GM19025 (cell line): ENCODE results near the gene PUM1.

Experiments
- ATAC-seq: cut with Tn5 transposase; IDR thresholded peaks from one replicate; pipeline ENCODE4 v1.9.1; 2021; ENCODE audit warnings: mild to moderate bottlenecking, low read depth, moderate library complexity; ENCODE audit not compliant: unreplicated experiment

The PUM1 gene

DNA sequence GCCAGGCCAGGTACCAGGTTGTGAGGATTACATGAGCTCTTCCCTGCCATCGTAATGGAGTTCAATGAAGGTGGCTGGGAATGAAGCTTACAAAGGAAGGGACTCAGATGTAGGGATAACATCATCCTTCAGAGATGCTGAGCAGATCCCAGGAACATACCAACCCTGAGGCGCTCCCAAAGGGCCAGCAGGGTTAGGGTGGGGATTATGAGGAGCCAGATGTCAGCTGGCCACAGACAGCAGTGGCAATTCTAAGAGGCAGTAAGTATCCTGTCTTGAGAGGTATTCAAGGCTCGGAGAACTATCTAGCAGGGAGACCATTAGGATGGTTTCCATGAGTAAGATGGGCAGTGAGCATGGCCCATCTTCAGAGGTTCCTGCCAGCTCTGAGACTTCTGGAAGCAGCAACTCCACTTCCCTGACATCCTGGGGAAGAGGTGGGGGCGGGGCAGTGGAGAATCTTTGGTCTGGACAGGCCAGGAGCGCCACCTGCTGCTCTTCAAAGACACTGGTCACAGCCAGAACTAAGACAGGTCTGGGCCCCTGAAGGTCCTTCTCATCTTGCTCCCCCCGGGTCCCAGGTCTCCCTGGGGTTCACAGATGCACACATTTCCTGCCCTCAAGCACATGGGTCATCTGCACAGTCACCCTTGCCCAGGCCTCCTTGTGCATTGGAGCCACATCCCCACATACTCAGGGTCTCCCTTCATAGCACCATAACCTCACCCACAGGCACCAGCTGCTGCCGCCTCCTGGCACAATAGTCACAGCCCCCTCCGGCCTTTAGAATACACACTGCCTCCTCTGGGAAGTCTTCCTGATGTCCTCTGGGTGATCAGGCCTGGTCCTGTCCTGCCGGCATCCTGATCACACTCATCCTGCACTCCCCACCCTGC lies 154.2 kb downstream of the PUM1 start:
- ATAC-seq = no peak

DNA sequence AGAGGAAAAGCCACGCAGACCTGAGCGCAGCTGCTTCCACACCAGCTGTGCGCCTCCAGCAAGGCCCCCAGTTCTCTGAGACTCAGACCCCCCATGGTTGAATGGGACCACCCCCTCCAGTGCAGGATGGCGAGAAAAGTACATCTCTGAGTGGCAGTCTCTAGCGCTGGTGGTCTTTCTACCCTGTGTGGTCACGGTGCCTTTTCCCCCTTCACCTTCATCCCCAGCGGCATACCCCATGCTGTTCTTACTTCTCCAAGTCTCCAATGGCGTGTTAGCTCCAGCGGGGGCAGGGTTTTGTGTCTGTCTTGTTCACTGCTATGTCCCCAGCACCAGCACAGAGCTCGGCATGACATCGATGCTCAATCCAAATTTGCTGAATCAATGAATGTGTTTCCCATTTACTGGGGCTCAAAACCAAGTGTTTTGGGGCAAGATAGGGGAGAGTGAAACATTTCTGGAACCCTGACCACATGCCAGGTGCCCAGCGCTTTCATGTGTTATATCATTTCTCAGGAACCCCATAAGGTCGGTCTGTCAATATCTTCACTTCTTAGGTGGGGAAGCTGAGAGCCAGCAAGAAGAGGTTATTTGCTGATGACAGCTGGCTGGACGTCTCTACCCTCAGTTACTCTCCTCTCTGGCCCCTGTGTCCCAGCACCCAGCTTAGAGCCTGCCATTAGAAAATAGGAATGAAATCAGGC lies 156.0 kb downstream of the PUM1 start:
- ATAC-seq = no peak

DNA sequence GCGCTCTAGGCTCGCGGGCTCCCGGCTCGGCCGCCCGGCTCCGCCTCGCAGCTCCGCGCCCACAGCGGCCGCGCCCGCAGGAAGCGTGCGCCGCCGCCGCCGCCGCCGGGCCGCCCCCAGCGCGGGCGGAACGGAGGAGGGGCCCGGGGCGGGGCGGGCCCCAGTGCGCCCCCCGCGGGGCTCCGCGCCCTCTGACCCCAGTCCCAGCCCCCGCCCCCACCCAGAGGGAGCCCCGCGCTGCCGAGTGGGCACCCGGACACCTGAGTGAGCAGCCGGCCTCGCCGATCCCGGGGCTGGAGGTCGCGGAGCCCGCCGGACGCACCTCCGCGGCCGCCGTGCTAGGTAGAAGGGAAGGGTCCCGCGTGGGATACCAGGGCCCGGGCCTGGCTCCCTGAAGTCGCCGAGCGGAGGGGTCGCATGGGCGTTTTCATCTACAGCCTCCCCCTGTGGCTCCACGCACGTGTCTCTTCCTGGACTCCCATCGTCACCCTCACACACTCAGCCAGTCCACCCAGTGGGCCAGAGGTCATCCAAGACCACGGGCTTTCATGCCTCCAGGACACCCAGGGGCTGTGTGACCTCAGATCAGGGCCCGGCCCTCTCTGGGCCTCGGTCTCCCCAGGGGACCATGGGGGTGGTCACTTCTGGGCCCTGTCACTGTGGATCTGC lies 156.7 kb downstream of the PUM1 start, which contains the start of gene SDC3:
Gene SDC3 (minus strand): TSS at position 63 of the 669 bp plus-strand sequence. CDS start 172 bp downstream, outside the sequence.
- ATAC-seq = no peak

DNA sequence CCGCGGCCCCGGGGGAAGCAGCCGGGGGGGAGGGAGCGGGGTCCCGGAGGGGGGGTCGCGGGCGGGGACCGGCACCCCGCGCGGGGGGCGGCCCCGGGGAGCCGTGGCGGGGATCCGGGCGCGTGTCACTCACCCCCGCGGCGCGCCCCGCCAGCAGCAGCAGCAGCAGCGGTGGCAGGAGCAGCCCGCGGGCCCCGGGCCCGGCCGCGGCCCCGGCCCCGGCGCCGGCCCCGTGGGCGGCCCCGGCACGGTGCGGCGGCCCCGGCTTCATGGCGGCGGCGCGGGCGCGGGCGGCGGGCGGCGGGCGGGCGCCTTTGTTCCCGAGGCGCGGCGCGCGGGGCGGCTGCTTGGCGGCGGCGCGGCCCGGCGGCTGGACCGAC lies 157.2 kb downstream of the PUM1 start:
- no peak for ATAC-seq

DNA sequence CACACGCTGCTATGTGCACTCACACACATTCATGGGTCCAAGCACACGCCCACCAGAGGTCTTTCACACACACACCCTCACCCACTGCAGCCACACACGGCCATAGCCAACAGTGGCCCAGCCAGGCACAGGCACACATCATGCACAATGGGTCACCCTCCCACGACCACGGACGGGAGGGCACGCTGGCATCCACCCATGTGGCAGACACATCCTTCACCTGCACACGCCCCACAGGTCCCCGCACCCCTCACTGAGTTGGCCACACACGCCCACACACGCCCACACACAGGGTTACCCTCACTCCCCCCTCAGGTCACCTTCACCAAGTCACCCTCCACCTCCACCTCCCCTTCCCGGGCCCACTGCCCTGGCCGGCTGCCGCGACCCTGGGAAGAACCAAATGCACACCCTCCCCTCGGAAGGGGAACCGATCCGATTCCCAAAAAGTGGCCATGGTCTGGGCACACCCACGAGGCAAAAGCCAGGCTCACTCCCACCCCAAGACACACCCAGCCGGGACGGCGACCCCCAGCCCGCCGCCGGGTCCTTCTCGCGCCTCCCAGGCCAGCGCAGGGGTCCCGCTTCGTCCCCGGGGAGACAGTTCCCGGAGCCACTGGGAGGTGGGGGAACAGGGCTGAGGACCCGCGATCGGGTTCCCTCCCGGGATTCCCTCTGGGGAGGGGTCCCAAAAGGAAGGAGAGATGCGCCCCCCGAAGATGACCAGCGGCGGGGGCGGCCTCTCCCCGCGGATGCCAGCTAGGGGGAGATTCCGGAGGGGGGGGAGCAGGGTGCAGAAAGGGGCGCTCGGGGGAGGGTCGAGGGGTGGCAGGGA lies 157.8 kb downstream of the PUM1 start:
- no peak for ATAC-seq

DNA sequence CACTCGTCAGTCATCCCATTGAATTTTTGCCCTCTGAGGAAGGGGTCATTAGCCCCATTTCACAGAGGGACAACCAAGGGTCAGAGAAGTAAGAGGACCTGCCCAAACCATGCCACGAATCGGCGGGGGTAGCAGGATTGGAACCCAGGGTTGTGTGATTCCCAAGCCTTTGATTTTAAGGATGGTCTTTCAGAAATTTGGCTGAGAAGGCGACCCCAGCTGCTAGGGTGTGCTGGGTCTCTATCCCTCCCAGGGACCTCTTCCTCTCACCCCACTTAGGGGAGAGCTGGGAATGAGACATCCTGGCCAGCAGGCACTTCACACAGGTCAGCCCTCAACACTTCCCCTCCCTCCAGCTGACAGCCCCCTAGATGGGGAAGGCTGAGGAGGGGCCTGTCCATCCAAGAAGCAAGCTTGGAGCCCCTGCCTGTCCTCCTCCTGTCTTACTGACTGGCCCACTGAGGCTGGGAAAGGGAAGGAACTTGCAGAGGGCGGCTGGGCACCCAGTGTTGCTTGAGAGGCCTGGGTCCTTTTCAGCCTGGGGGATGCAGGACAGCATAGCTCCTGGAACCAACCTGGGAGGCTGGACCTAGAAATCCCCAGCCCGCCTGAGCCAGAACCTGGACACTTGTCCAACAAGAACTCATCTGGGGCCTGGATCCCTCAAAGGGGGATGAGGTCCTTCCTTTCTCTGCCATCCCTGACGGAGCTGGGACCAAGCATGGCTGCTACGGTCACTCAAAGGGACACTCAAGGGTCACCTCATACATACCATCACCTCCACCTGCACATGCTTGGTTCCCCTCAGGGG lies 158.7 kb downstream of the PUM1 start:
- ATAC-seq = no peak

DNA sequence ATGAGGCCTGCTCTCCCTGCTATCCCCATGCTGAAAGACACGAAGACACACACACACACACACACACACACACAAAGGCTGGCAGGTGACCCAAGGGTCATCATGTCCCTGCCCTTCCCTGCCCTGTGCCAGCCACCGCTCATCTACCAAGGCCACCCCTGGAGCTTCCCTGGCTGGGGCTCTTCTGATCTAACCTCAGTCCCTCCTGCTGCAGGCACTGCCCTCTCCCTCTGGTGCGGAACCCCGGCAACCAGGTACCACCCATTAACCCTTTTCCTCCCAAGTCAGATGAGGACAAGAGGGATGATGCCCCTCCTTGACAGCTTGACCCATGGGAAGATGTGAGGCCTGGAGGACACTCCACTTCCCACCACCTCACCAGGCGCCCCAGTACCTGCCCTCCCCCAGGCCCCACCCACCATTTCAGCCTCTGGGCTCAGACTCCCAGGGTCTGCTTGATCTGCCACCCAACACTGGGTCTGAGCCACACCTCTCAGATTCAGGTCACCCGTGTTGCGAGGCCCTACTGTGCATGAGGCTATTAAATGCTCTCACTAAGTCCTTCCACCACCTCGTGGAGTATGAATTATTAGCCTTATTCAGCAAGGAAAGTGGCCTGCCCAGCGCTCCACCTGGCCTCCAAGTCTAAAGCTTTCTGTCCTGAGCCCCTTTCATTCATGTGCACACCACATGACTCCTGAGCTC lies 159.4 kb downstream of the PUM1 start:
- ATAC-seq = no peak

DNA sequence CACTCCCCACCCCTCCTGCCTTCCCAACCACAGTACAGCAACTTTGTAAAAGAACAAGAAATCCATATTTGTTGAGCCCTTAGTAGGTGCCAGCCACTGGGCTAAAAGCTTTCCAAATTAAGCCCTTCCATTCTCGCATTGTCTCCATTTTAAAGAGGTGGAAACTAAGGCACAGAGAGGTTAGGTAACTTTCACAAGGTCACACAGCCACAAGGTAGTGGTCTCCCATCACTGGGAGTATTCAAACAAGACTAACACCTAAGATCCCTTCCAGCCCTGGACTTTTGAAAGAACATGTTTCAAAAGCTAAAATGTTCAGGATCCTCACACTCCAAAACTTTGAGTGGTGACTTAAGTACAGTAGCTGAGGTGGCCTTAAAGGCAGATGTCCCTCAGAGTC lies 160.1 kb downstream of the PUM1 start:
- no peak for ATAC-seq

DNA sequence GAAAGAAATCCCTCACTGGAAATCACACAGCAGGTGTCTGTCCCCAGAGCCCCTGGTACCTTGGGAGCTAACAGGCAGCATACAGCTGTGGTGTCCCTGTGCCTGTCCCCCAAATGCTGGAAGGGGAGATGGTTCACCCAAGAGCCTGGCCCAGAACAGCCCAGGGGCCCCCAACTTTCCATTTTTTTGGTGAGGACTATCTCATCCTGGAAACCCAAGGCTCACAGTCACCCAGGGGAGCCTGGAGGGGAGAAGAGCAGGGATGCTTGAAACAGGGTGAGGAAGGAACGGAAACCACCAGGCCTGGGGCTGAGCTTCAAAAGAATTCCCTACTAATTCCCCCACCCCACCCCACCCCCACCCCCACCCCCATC lies 160.6 kb downstream of the PUM1 start:
- no peak for ATAC-seq

DNA sequence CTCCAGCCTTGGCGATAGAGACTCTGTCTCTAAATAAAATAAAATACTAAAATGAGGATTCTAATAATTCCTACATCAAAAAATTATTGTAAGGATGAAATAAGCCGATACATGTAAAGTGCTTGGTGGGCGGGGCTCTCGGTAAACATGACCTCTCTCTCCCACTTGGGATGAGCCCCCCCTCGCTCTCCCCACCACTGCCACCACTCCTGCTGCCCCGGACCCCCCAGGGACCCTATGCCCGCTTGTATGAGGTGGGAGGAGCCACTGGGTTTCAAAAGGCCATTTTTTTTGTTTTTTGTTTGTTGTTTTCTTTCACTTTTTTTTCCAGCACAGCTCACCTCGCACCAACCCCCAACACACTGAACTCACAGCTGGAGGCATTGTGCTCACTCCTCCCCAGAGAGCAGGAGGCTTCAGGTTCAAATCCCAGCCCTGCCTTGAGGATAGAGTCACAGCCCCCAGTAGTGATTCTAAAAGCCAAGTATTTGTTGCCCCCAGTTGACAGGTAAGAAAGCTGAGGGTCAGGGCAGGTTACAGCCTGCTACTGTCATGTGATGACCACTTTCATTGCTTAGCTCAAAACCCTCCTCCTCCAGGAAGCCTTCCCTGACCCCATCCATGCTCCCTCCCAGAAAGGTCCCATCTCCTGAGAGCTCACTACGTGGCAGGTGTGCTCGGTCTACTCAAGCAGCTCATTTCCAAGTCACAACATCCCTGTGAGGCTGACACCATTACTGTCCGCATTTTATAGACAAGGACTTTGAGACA lies 161.1 kb downstream of the PUM1 start:
- no peak for ATAC-seq

DNA sequence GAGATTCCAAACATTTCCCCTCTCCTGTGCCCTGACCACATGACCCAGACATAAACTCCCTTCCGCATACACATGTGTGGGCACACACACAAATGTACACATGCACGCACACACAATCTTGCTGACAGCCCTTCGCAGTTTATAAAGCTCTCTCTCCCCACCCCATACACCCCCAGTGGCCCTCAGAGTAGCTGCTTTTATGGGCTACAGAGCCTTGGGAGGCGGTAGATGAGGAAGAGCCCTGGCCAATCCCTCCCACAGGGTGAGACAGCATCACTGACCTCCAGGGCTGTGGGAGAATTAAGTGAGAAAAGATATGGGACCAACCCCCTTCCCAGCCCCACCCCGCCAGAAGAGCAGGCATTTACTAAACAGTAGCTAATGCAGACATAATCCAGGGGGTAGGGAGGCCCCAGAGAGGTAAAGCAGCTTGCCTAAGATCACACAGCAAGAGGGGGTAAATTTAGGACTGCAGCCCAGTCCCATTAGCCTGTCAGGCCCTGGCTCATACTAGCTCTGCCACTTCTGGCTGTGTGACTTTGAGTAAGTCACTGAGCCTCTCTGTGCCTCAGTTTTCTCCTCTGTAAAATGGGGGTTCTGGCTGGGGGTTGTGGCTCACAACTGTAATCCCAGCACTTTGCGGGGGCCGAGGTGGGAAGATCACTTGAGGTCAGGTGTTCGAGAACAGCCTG lies 162.0 kb downstream of the PUM1 start:
- ATAC-seq = no peak

DNA sequence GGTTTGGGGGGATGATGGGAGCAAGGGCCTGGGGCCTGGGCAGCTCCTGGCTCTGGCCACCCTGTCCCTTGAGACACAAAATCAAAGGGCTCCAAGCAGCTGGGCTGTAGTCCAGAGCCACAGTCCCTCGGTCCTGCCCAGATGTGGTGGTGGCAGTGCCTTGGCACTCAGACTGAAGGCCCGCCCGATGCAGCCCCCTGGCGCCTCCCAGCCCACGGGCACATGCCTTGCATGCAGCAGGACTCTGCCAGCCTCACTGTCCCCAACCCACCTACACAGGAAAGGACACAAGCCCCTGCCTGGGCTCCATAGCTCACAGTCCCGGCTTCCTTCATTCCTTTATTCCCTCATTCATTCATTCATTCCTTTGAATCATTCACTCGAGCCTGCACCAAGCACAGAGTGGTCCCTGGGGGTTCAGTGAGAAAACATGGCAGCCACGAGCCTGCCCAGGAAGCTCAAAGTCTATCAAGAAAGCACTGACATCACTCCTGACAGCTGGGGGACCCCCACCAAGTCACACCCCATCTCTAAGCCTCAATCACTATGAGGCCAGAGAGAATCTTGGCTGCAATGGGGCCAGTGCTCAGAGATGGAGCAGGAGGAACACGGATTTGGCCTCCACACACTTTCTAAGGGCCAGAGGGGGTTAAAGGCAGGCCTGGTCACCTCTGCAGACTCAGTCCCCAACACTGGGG lies 162.8 kb downstream of the PUM1 start:
- ATAC-seq = no peak

DNA sequence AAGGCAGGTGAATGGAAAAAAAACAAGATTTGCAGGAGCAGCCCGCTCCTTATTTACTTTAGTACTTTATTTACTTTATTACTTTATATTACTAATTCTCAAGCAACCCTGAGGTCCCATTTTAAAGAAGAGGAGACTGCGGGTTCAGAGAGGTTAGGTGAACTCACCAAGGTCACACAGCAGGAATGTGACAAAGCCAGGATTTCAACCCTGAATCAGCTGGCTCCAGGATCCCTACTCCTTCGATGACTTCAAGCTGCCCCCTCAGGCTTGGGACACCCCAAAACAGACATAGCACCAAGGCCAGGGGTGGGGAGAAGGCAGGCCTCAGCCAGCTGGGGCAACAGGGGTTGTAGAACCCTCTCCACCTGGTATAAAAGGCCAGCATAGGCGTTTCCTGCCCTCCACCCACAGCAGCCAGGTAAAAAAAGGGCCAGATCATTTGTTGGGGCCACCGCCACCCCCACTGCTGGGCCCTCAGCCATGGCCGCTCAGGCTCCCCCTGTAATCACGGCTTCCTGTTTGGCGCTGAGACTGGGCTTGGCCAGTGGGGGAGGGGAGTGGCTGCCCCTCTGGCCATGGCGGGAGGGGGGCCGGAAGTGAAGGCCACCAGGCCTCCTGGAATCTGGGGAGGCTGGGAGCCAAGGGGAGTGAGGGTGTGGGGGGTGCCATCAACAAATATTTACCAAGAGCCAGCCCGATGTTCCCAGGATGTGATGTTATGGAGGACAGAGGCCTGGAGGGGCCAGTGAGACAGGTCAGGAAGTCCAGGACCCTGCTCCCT lies 163.5 kb downstream of the PUM1 start:
- no peak for ATAC-seq

DNA sequence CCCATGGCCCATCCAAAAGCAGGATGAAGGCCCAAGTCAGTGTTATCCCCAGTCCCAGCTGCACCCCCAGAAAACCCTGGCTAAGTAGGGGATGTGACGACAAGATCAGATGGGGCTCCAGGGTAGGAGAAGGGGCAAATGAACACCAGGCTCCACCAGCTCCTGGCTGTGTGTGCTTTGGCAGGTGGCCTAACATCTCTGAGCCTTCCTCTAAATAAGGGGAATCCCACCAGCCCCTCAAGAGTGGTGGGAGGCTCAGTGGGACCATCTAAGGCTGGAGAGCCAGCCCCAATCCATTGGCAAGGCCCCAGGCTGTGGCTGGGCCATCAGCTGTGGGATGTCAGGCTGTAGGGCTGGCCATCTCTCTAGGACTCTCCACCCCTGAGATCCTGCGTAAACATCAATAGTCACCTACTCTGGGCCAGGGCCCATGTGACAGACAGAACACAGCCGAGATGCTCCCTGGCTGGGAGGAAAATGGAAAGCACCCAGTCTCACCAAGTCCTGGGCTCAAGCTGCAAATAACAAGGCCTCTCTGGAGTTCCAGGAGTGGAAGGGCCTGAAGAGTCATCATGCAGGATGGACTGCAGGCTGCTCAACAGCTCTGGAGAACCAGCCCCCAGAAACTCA lies 164.5 kb downstream of the PUM1 start:
- no peak for ATAC-seq

DNA sequence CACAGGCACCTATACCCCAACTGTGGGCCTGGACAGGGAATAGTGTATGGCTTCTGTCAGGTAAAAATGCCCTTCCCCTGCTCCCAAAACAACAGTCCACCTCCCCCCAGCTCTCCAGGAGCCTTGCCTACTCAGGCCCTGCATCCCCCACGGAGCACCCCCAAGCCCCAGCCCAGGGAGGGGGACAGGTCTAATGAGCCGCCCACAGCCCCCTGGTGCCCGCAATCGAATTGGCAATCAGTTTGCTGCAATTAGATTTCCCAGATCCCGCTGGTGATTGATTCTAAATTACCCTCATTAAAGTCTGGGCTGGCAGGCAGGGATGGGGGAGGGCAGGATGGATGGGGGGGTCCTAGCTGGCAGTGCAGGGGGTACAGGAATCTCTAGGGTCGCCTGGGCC lies 165.0 kb downstream of the PUM1 start:
- ATAC-seq = no peak
